HG02642 (cell line): ENCODE data around the gene SPEG.
A peak's percentile ranks its signal among the peaks of the same experiment; 100 is the strongest.

Source experiments
- ATAC-seq: cut with Tn5 transposase; IDR thresholded peaks from one replicate; pipeline ENCODE4 v1.9.1; 2021; ENCODE audit warnings: mild to moderate bottlenecking; ENCODE audit not compliant: unreplicated experiment, poor library complexity

SPEG gene

GRCh38 chr2:219539926-219540678 is 105.5 kb downstream of the SPEG start:
- no peak for ATAC-seq

- ATAC-seq, result no peak
Observed at GRCh38 chr2:219540784-219541504, 106.3 kb downstream of the SPEG start.

DNA sequence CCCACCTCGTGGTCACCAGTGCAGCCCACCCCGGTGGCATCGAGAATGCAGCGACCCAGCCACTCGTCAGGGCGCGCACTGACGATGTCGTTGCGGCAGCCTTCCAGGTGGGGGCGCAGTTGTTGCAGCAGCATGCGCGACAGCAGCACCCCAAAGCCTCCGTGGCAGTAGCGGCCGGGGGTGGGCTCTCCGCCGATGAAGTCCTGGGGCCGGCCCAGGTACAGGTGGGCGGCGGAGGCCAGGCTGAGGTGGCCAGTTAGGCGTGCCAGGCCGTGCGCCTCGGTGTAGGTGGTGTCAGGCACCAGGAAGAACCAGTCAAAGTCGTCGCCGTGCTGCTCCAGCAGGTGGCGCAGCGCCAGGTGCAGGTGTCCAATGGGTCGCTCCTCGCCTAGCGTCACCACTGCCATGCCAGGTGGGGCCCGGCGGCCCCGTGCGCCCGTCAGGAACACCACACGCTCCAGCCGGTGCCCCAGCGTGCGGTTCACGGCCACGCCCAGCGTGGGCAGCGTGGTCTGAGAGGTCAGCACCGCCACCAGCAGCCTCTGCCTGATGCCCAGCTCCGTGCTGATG is 107.1 kb downstream of the SPEG start:
- ATAC-seq, result peak; percentile 45

DNA sequence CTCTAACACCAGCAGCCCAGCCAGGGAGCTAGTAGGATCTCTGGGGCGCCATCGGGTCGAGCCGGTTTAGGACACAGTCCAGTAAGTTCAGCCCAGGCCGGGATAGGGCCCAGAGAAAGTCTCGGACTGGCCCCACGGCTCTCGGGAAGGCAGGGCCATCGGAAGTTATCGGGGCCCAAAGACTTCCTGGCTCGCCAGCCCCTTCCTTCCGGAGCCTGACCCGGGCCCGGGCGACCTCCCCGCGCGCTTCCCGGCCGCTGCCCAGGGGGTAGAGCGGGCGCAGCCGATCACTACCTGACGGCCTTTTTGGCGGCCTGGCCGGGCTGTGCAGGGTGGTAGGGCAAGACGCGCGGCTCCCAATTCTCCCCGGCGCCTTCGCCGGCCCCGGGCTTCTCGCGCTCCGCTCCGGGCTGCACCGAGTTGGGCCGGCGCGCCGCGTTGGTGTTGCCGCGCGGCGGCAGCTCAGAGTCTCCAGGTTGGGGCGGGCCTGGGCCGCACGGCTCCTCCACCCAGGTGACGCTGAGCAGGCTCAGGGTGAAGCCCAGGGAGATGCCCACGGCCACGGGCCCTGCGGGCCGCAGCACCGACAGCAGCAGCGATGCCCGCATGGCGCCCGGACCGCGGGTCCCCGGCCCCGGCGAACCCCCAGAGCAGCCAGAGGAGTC is 108.4 kb downstream of the SPEG start:
- ATAC-seq, result peak; percentile 38

GRCh38 chr2:219543596-219544358 is 109.1 kb downstream of the SPEG start, which contains the start of the genes CHPF and TMEM198:
Gene CHPF, minus strand, starts transcription at chr2:219543809. Its CDS starts 271 bp downstream, at chr2:219543538.
Gene TMEM198, plus strand, starts transcription at chr2:219544028. Its CDS starts 700 bp downstream, at chr2:219544728.
- peak; percentile 83 for ATAC-seq

GRCh38 chr2:219544567-219544966 is 109.9 kb downstream of the SPEG start:
- ATAC-seq, result no peak

- ATAC-seq, result no peak
Observed at GRCh38 chr2:219545295-219545942, 110.8 kb downstream of the SPEG start.

DNA sequence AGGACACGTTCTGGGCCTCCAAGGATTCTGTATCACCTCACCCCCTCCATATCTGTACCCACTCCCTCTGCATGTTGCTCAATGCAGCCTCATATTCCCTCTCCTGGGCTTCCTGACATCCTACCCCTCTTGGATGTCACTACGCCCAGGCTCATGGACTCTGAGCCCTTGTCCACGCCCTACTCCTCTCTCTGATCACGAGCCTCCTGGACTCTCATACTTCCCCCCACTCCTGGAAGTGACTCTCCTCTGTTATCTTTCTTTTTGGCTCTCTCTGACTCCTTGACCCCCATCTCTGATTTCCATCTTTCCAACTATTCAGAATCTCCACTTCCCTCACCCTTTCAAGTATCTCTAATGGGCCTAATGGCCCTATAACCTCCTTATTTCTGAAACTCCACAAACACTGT is 111.3 kb downstream of the SPEG start:
- ATAC-seq, result no peak

GRCh38 chr2:219547621-219548020 is 113.0 kb downstream of the SPEG start:
- ATAC-seq, result no peak
